HCT116 (cell line): ENCODE measurements around the gene FAM43A. TPM values are rescaled to one million over a fixed set of nuclear protein-coding genes. Genes with fewer than 3 reads are reported as not detected.

Experiments
- ATAC-seq: fragments of 200-7000 bp; cut with Tn5 transposase; 2 replicates; pipeline ENCODE4 v1.9.1; 2020; ENCODE audit warnings: mild to moderate bottlenecking, moderate library complexity
- BruUV-seq: library from RNA; stranded (reverse); fragments of 400-500 nt; replicated peaks from 2 replicates; lab custom pipeline; 2021; lab: Mats Ljungman, UMichigan
- CTCF ChIA-PET: fragments of 300-600 bp; sonication (Branson Sonifier 250); formaldehyde crosslinking; loops from one replicate; lab custom pipeline; 2021; ENCODE audit warnings: antibody characterized with exemption; lab: Charles Lee
- POLR2A ChIA-PET: fragments of 300-600, 350-600 bp; sonication (Branson Sonifier 250); formaldehyde crosslinking; loops from one replicate; lab custom pipeline; 2021; ENCODE audit warnings: antibody characterized with exemption; lab: Charles Lee
- RAD21 ChIA-PET, 2 experiments: fragments of 300-600 bp; sonication (Branson Sonifier 250); formaldehyde crosslinking; loops; one replicate each; lab custom pipeline; 2023; ENCODE audit warnings: low total read pairs in 2 of 2; ENCODE audit not compliant: uncharacterized antibody in 2 of 2, unreplicated experiment in 2 of 2, low non-redundant PET in 1 of 2; lab: Charles Lee
- DNase-seq: peaks from one replicate; pipeline ENCODE4 v3.0.0-alpha.2; 2010; ENCODE audit warnings: low read depth, low spot score
- H2AFZ ChIP-seq: fragments of 200-600 bp; shearing (Covaris generic), sonication (generic); 2 replicates; pipeline ENCODE4 v1.6.1; 2017; ENCODE audit warnings: low read depth, mixed run types, mixed read lengths, antibody characterized with exemption, low read length; ENCODE audit not compliant: poor library complexity, severe bottlenecking
- H3K27ac ChIP-seq: 2 replicates; pipeline ENCODE4 v1.5.1; 2012; ENCODE audit warnings: low read depth, low read length
- H3K27me3 ChIP-seq: fragments of 200-600 bp; sonication (generic); 2 replicates; pipeline ENCODE4 v1.6.1; 2016; ENCODE audit warnings: mixed run types, low read length, mixed read lengths; ENCODE audit not compliant: insufficient read depth
- H3K36me3 ChIP-seq, 2 experiments: fragments of 200-500 bp in 1 of 2; fragments of 200-600 bp in 1 of 2; sonication (Bioruptor generic) in 1 of 2; sonication (generic) in 1 of 2; 2 replicates each; pipeline versions ENCODE4 v1.5.1 to v1.6.1; 2014 to 2016; ENCODE audit warnings: low read length in 2 of 2, inconsistent platforms in 1 of 2, mixed read lengths in 1 of 2, mixed run types in 1 of 2; ENCODE audit not compliant: insufficient read depth in 2 of 2, control insufficient read depth in 1 of 2
- H3K4me1 ChIP-seq, 2 experiments: fragments of 200-600 bp in 1 of 2; sonication (generic) in 1 of 2; 2 replicates each; pipeline versions ENCODE4 v1.5.1 to v1.6.1; 2012 to 2017; ENCODE audit warnings: low read length in 2 of 2, inconsistent platforms in 1 of 2, mild to moderate bottlenecking in 1 of 2, mixed read lengths in 1 of 2, mixed run types in 1 of 2, moderate library complexity in 1 of 2; ENCODE audit not compliant: insufficient read depth in 2 of 2, control insufficient read depth in 1 of 2
- H3K4me2 ChIP-seq: fragments of 200-600 bp; sonication (generic); 2 replicates; pipeline ENCODE4 v1.6.1; 2017; ENCODE audit warnings: mixed run types, low read length, mixed read lengths
- H3K4me3 ChIP-seq, 2 experiments: fragments of 200-600 bp in 1 of 2; sonication (generic) in 1 of 2; replicated peaks in 1 of 2; 2 replicates each; pipeline ENCODE4 v1.5.1; 2011 to 2016; ENCODE audit warnings: low read length in 2 of 2, control low read depth in 1 of 2, low read depth in 1 of 2, mild to moderate bottlenecking in 1 of 2, mixed read lengths in 1 of 2, mixed run types in 1 of 2
- H3K79me2 ChIP-seq: fragments of 200-600 bp; sonication (generic); 2 replicates; pipeline ENCODE4 v1.6.1; 2017; ENCODE audit warnings: mild to moderate bottlenecking, mixed run types, low read length, moderate library complexity, mixed read lengths; ENCODE audit not compliant: insufficient read depth
- H3K9ac ChIP-seq: fragments of 200-600 bp; sonication (generic); 2 replicates; pipeline ENCODE4 v1.6.1; 2016; ENCODE audit warnings: low read length, mixed read lengths
- H3K9me2 ChIP-seq: fragments of 200-600 bp; sonication (generic), shearing (Covaris generic); 2 replicates; pipeline ENCODE4 v1.6.1; 2017; ENCODE audit warnings: mixed run types, mild to moderate bottlenecking, moderate library complexity; ENCODE audit not compliant: insufficient read depth
- H3K9me3 ChIP-seq, 2 experiments: fragments of 200-500 bp in 1 of 2; fragments of 200-600 bp in 1 of 2; sonication (Bioruptor generic) in 1 of 2; sonication (generic) in 1 of 2; 2 replicates each; pipeline ENCODE4 v1.6.1; 2014 to 2017; ENCODE audit warnings: low read length in 2 of 2, mixed read lengths in 2 of 2, inconsistent platforms in 1 of 2, low read depth in 1 of 2, mild to moderate bottlenecking in 1 of 2, mixed run types in 1 of 2, moderate library complexity in 1 of 2; ENCODE audit not compliant: control insufficient read depth in 1 of 2, insufficient read depth in 1 of 2
- H4K20me1 ChIP-seq: fragments of 200-600 bp; sonication (generic), shearing (Covaris generic); 2 replicates; pipeline ENCODE4 v1.6.1; 2017; ENCODE audit warnings: mixed run types, mild to moderate bottlenecking, moderate library complexity; ENCODE audit not compliant: insufficient read depth
- CBX3 ChIP-seq: IDR thresholded peaks from 2 replicates; pipeline ENCODE4 v1.6.1; 2012; ENCODE audit warnings: low read depth
- CEBPB ChIP-seq: IDR thresholded peaks from 2 replicates; pipeline ENCODE4 v1.6.1; 2012; ENCODE audit warnings: low read depth
- EGR1 ChIP-seq: IDR thresholded peaks from 2 replicates; pipeline ENCODE4 v1.6.1; 2012; ENCODE audit warnings: low read depth
- ELF1 ChIP-seq: IDR thresholded peaks from 2 replicates; pipeline ENCODE4 v1.6.1; 2012; ENCODE audit warnings: low read depth, borderline replicate concordance
- EZH2 ChIP-seq: fragments of 200-600 bp; sonication (generic); IDR thresholded peaks from 2 replicates; pipeline ENCODE4 v1.6.1; 2017; ENCODE audit warnings: antibody characterized with exemption, mixed run types
- FOSL1 ChIP-seq: IDR thresholded peaks from 2 replicates; pipeline ENCODE4 v1.6.1; 2012; ENCODE audit warnings: low read depth
- JUND ChIP-seq: IDR thresholded peaks from 2 replicates; pipeline ENCODE4 v1.6.1; 2012
- POLR2A ChIP-seq: IDR thresholded peaks from 2 replicates; pipeline ENCODE4 v1.7.0; 2011; ENCODE audit warnings: borderline replicate concordance; ENCODE audit not compliant: insufficient read depth, insufficient read length; ENCODE audit errors: extremely low read depth
- POLR2AphosphoS5 ChIP-seq: IDR thresholded peaks from 2 replicates; pipeline ENCODE4 v1.6.1; 2011; ENCODE audit warnings: mild to moderate bottlenecking, low read depth, low read length, moderate library complexity
- RAD21 ChIP-seq: IDR thresholded peaks from 2 replicates; pipeline ENCODE4 v1.6.1; 2012; ENCODE audit warnings: low read depth, mild to moderate bottlenecking
- SIN3A ChIP-seq: IDR thresholded peaks from 2 replicates; pipeline ENCODE4 v1.6.1; 2012; ENCODE audit warnings: low read depth
- SP1 ChIP-seq: IDR thresholded peaks from 2 replicates; pipeline ENCODE4 v1.6.1; 2012; ENCODE audit warnings: low read depth
- SRF ChIP-seq: IDR thresholded peaks from 2 replicates; pipeline ENCODE4 v1.6.1; 2012; ENCODE audit warnings: low read depth
- TCF7L2 ChIP-seq: IDR thresholded peaks from 2 replicates; pipeline ENCODE4 v1.7.0; 2011; ENCODE audit warnings: borderline replicate concordance, inconsistent platforms; ENCODE audit not compliant: insufficient read depth, insufficient read length; ENCODE audit errors: extremely low read depth
- YY1 ChIP-seq: IDR thresholded peaks from 2 replicates; pipeline ENCODE4 v1.6.1; 2011; ENCODE audit warnings: low read length, low read depth, moderate library complexity, mild to moderate bottlenecking; ENCODE audit not compliant: insufficient replicate concordance; ENCODE audit errors: extremely low read depth
- ZFX ChIP-seq: fragments of 450-650 bp; IDR thresholded peaks from 2 replicates; pipeline ENCODE4 v1.6.1; 2017
- ZNF274 ChIP-seq: fragments of 200-500 bp; sonication (Bioruptor generic); IDR thresholded peaks from 2 replicates; pipeline ENCODE4 v1.6.1; 2014; ENCODE audit warnings: mild to moderate bottlenecking, low read depth, low read length, inconsistent platforms
- intact Hi-C: fragments of 100-400 bp; cut with micrococcal nuclease; formaldehyde crosslinking; loops from 2 replicates; pipeline ENCODE4 v1.10.0; 2022
- total RNA-seq: library from RNA; stranded (reverse); gene quantifications from one replicate; pipeline ENCODE4 v1.2.1, GENCODE V29; 2021; ENCODE audit not compliant: unreplicated experiment
- TF ChIP-seq, protein P1 (sequence below): IDR thresholded peaks from 2 replicates; pipeline ENCODE4 v1.6.1; 2012
- TF ChIP-seq, protein P2 (sequence below): IDR thresholded peaks from 2 replicates; pipeline ENCODE4 v1.6.1; 2012; ENCODE audit warnings: low read depth

FAM43A gene
- total RNA-seq, 1 experiment from 2014 or later = 6.8 TPM

DNA sequence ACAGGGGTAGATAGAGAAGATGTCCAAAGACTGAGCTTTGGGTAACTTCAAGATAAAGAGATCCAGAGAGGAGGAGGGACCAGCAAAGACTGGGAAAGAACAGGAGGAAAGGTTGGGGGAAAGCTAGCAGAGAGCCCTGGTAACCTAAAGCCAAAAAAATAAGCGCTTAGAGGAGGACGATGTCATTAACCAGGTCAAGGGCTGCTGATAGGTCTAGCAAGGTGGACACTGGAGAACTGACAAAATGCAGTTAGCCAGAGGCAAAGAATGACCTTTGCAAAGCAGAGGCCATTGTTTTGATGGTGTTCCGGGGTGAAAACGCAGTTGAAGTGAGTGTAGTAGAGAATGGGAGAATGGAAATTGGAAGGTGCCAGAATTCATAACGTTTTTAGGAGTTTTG lies 39.7 kb downstream of the FAM43A start:
- Histone ChIP-seq H3K4me1 (no peaks in the 10 kb centered on the region), H3K36me3 (no peaks in the 10 kb centered on the region), H3K27ac (no peak overlapping the region), H3K4me3 (no peak overlapping the region), H4K20me1 (no peaks in the 10 kb centered on the region), H3K9ac (no peak overlapping the region), H2AFZ (no peak overlapping the region), H3K9me3 (no peaks in the 10 kb centered on the region), H3K79me2 (no peaks in the 10 kb centered on the region), H3K4me2 (no peak overlapping the region), H3K27me3 (no peaks in the 10 kb centered on the region), H3K9me2 (no peaks in the 10 kb centered on the region)
- BruUV-seq = no TSS peak
- DNase-seq (no peak), ATAC-seq (no peak)
- ChIA-PET CTCF (no interaction called here), POLR2A (no interaction called here), RAD21 (no interaction called here)
- intact Hi-C loops = no loop called here
- TF ChIP-seq, protein P1, sequence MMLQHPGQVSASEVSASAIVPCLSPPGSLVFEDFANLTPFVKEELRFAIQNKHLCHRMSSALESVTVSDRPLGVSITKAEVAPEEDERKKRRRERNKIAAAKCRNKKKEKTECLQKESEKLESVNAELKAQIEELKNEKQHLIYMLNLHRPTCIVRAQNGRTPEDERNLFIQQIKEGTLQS = no peak
- TF ChIP-seq POLR2AphosphoS5 (no peak), SRF (no peak), SP1 (no peak), TCF7L2 (no peak), CEBPB (no peak), ZFX (no peak), POLR2A (no peak), CBX3 (no peak), RAD21 (no peak), JUND (no peak), ZNF274 (no peak), YY1 (no peak), FOSL1 (no peak), SIN3A (no peak), ELF1 (no peak), EZH2 (no peak), EGR1 (no peak)
- TF ChIP-seq, protein P2, sequence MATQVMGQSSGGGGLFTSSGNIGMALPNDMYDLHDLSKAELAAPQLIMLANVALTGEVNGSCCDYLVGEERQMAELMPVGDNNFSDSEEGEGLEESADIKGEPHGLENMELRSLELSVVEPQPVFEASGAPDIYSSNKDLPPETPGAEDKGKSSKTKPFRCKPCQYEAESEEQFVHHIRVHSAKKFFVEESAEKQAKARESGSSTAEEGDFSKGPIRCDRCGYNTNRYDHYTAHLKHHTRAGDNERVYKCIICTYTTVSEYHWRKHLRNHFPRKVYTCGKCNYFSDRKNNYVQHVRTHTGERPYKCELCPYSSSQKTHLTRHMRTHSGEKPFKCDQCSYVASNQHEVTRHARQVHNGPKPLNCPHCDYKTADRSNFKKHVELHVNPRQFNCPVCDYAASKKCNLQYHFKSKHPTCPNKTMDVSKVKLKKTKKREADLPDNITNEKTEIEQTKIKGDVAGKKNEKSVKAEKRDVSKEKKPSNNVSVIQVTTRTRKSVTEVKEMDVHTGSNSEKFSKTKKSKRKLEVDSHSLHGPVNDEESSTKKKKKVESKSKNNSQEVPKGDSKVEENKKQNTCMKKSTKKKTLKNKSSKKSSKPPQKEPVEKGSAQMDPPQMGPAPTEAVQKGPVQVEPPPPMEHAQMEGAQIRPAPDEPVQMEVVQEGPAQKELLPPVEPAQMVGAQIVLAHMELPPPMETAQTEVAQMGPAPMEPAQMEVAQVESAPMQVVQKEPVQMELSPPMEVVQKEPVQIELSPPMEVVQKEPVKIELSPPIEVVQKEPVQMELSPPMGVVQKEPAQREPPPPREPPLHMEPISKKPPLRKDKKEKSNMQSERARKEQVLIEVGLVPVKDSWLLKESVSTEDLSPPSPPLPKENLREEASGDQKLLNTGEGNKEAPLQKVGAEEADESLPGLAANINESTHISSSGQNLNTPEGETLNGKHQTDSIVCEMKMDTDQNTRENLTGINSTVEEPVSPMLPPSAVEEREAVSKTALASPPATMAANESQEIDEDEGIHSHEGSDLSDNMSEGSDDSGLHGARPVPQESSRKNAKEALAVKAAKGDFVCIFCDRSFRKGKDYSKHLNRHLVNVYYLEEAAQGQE = no peak
